ENCODE results near the gene PCDHGA11.

DNA sequence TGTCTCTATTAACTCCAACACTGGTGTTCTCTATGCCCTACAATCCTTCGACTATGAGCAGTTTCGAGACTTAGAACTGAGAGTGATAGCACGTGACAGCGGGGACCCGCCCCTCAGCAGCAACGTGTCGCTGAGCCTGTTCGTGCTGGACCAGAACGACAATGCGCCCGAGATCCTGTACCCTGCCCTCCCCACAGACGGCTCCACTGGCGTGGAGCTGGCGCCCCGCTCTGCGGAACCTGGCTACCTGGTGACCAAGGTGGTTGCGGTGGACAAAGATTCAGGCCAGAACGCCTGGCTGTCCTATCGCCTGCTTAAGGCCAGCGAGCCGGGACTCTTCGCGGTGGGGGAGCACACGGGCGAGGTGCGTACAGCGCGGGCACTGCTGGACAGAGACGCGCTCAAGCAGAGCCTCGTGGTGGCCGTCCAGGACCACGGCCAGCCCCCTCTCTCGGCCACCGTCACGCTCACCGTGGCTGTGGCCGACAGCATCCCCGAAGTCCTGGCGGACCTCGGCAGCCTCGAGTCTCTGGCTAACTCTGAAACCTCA, 2.0 kb downstream of the PCDHGA11 start:
- TF ChIP-seq EZH2 (IDR thresholded peaks at IDR 0.05; ENCODE audit: low read length, unreplicated experiment), result no peak
- TF ChIP-seq, protein P1, sequence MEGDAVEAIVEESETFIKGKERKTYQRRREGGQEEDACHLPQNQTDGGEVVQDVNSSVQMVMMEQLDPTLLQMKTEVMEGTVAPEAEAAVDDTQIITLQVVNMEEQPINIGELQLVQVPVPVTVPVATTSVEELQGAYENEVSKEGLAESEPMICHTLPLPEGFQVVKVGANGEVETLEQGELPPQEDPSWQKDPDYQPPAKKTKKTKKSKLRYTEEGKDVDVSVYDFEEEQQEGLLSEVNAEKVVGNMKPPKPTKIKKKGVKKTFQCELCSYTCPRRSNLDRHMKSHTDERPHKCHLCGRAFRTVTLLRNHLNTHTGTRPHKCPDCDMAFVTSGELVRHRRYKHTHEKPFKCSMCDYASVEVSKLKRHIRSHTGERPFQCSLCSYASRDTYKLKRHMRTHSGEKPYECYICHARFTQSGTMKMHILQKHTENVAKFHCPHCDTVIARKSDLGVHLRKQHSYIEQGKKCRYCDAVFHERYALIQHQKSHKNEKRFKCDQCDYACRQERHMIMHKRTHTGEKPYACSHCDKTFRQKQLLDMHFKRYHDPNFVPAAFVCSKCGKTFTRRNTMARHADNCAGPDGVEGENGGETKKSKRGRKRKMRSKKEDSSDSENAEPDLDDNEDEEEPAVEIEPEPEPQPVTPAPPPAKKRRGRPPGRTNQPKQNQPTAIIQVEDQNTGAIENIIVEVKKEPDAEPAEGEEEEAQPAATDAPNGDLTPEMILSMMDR (conservative IDR thresholded peaks at IDR 0.05; ENCODE audit: low read depth, low read length), result no peak
- no peak for TF ChIP-seq EZH2phosphoT487 (IDR thresholded peaks at IDR 0.05; ENCODE audit: borderline replicate concordance, low read length)

All from PC-3 (cell line).